Breast epithelium (tissue), 3 donors: ENCODE data around the gene TMEM9.

Source experiments
- POLR2AphosphoS5 ChIP-seq, 3 donors: sonication (generic); formaldehyde crosslinking; IDR thresholded peaks; one replicate each; pipeline ENCODE4 v1.6.1; 2017; ENCODE audit warnings: antibody characterized with exemption in 3 of 3
- TF ChIP-seq, protein P1 (sequence below), 3 donors: fragments of 450-650 bp; IDR thresholded peaks; one replicate each; pipeline ENCODE4 v1.5.1; 2016 to 2017; ENCODE audit warnings: antibody characterized with exemption in 3 of 3, mild to moderate bottlenecking in 3 of 3, moderate library complexity in 3 of 3

DNA sequence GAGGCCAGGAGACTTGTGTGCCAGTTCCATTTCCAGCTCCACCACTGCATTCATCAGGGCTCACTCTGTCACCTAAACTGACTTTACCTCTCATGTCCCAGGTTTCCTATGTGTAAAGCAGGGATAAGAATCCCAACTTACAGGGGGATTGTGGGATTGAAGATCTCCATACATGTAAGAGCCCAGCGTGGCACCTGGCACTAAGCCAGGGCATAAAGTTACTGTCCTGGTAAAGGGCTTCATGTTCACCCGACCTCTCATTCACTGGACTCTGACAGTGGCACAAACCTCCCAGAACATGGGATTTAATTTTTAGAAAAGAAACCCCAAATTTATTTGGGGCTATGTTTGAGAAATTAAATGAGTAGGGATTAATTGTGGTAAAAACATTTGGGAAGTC lies 27.5 kb upstream of the TMEM9 start:
- TF ChIP-seq, protein P1, sequence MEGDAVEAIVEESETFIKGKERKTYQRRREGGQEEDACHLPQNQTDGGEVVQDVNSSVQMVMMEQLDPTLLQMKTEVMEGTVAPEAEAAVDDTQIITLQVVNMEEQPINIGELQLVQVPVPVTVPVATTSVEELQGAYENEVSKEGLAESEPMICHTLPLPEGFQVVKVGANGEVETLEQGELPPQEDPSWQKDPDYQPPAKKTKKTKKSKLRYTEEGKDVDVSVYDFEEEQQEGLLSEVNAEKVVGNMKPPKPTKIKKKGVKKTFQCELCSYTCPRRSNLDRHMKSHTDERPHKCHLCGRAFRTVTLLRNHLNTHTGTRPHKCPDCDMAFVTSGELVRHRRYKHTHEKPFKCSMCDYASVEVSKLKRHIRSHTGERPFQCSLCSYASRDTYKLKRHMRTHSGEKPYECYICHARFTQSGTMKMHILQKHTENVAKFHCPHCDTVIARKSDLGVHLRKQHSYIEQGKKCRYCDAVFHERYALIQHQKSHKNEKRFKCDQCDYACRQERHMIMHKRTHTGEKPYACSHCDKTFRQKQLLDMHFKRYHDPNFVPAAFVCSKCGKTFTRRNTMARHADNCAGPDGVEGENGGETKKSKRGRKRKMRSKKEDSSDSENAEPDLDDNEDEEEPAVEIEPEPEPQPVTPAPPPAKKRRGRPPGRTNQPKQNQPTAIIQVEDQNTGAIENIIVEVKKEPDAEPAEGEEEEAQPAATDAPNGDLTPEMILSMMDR (IDR thresholded peaks at IDR 0.05) = no peak
- TF ChIP-seq POLR2AphosphoS5 (IDR thresholded peaks at IDR 0.05) = no peak
